Hippocampal formation (tissue), 2 donors: ENCODE data around the gene PEAR1.

Experiments
- DNase-seq, 2 donors: peaks; one replicate each; lab custom pipeline; 2025; lab: John Stamatoyannopoulos, UW

Gene PEAR1

GRCh38 chr1:156893048-156893953 is at the start of gene PEAR1:
Gene PEAR1, plus strand, starts transcription at chr1:156893718. Its CDS starts 10,209 bp downstream, at chr1:156903927.
- DNase-seq = no peak

GRCh38 chr1:156844102-156844501 is 49.4 kb upstream of the PEAR1 start:
- DNase-seq = no peak

GRCh38 chr1:156844638-156845037 is 48.9 kb upstream of the PEAR1 start:
- DNase-seq = no peak

GRCh38 chr1:156845055-156845952 is 48.2 kb upstream of the PEAR1 start:
- no peak for DNase-seq

GRCh38 chr1:156845953-156846545 is 47.5 kb upstream of the PEAR1 start:
- no peak for DNase-seq

- DNase-seq = no peak
These were observed 46.9 kb upstream of the PEAR1 start for GRCh38 chr1:156846643-156847042.

GRCh38 chr1:156847591-156848460 is 45.7 kb upstream of the PEAR1 start:
- DNase-seq = no peak

- DNase-seq = no peak
These were observed 44.9 kb upstream of the PEAR1 start for GRCh38 chr1:156848461-156849150.

- DNase-seq = no peak
These were observed 44.4 kb upstream of the PEAR1 start for GRCh38 chr1:156849151-156849496.

- no peak for DNase-seq
These were observed 41.6 kb upstream of the PEAR1 start for GRCh38 chr1:156851779-156852417.

- DNase-seq = peak in 1 of 2 donors; percentile 29
These were observed 41.1 kb upstream of the PEAR1 start for GRCh38 chr1:156852418-156852874.

GRCh38 chr1:156853761-156854160 is 39.8 kb upstream of the PEAR1 start:
- no peak for DNase-seq

- DNase-seq = no peak
These were observed 38.9 kb upstream of the PEAR1 start for GRCh38 chr1:156854634-156855033.

- DNase-seq = no peak
These were observed 37.2 kb upstream of the PEAR1 start for GRCh38 chr1:156856282-156856785.

- DNase-seq = no peak
These were observed 36.0 kb upstream of the PEAR1 start for GRCh38 chr1:156857532-156857931.

- DNase-seq = no peak
These were observed 35.0 kb upstream of the PEAR1 start for GRCh38 chr1:156858555-156858956.

GRCh38 chr1:156858959-156859522 is 34.5 kb upstream of the PEAR1 start, which contains the start of gene INSRR:
Gene INSRR, minus strand, starts transcription at chr1:156859117. Its CDS starts 496 bp downstream, at chr1:156858621.
- no peak for DNase-seq

GRCh38 chr1:156859523-156860112 is 33.9 kb upstream of the PEAR1 start:
- DNase-seq = no peak

GRCh38 chr1:156860113-156860627 is 33.3 kb upstream of the PEAR1 start:
- DNase-seq = peak in 1 of 2 donors; percentile 25
